HG03103 (cell line): Measurements from ENCODE around the gene TPGS2.

Source experiments
- ATAC-seq: cut with Tn5 transposase; IDR thresholded peaks from one replicate; pipeline ENCODE4 v1.9.1; 2021; ENCODE audit warnings: low read depth; ENCODE audit not compliant: unreplicated experiment

Gene TPGS2

DNA sequence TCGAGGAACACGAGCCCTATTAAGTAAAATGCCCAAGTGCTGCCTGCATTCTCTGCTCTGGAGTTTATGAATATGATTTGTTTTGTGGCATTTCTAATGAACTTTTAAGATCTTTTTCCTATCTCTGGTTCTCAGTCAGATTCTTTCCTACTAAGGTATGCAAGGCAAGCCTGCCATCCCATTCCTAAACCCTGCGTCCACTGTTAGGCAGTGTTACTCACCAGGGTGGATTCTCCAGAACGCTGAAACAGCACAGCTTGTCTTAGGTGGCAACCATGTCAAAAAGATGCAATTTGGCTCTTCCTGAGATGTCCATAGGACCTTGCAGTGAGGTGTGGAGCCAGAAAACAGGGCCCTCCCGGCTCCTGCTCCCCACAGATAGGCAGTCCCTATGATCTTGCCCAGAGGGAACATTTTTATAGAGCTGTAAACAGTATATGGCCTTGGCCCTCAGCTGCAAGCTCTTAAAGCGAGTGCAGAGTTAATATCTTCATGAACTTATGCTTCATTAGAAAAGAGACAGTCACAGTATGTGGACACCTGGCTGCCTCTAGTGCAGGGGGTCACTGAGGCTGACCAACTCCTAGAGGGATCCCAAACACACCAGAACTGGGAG is 84.4 kb downstream of the TPGS2 start:
- ATAC-seq: no peak
